ENCODE measurements around the gene CD300LB. TPM values are rescaled to one million over a fixed set of nuclear protein-coding genes. Genes with fewer than 3 reads are reported as not detected.
"Not testable (repeated sequence)": the region's sequence is repeated elsewhere in the genome, so short reads cannot be mapped to it uniquely, and the experiment has no call there.

CD300LB gene
- total and polyA plus RNA-seq, 2 experiments from 2014 or later: not detected

- Histone ChIP-seq H2AFZ (no peak overlapping the region), H3F3A (ENCODE audit: insufficient read depth) (peaks cover 36% of the 10 kb centered on the region), H3K4me2 (ENCODE audit: unreplicated experiment) (peak overlapping the region; percentile 80), H3K4me1 (ENCODE audit: insufficient read depth) (peaks cover 18% of the 10 kb centered on the region), H3K27ac (peak overlapping the region; percentile 98), H3K9ac (peak overlapping the region; percentile 82), H3K27me3 (replicated peaks; ENCODE audit: insufficient read depth) (no peaks in the 10 kb centered on the region), H3K4me3 (no peak overlapping the region), H3K36me3 (ENCODE audit: low read depth) (no peaks in the 10 kb centered on the region), H3K79me2 (ENCODE audit: insufficient read depth) (no peaks in the 10 kb centered on the region), H3K9me2 (ENCODE audit: insufficient read depth) (no peaks in the 10 kb centered on the region), H4K20me1 (ENCODE audit: insufficient read depth) (no peaks in the 10 kb centered on the region), H3K9me3 (ENCODE audit: low read depth) (no peaks in the 10 kb centered on the region)
- 20 to 21% methylated on average over 7 of the region's 7 CpGs for WGBS, 2 experiments (ENCODE audit: low coverage in 1 of 2, low lambda C conversion rate in 2 of 2, missing lambda C conversion rate in 2 of 2)
- peak; percentile 94 for DNase-seq
- in situ Hi-C loops (cut with MboI): no loop called here
- TF ChIP-seq EZH2phosphoT487 (IDR thresholded peaks at IDR 0.05; ENCODE audit: insufficient read depth, low read depth): no peak
- no peak for TF ChIP-seq EZH2 (IDR thresholded peaks at IDR 0.05; ENCODE audit: insufficient read depth, poor library complexity, severe bottlenecking)
These were observed 18.6 kb downstream of the CD300LB start for GRCh38 chr17:74512624-74513091.

- Histone ChIP-seq H3K9me2 (ENCODE audit: insufficient read depth) (no peaks in the 10 kb centered on the region), H3K4me1 (ENCODE audit: insufficient read depth) (peaks cover 18% of the 10 kb centered on the region), H3K27ac (peak overlapping the region; percentile 98), H3K27me3 (replicated peaks; ENCODE audit: insufficient read depth) (no peaks in the 10 kb centered on the region), H3K4me2 (ENCODE audit: unreplicated experiment) (peak overlapping the region; percentile 80), H3K4me3 (no peak overlapping the region), H3K79me2 (ENCODE audit: insufficient read depth) (no peaks in the 10 kb centered on the region), H3K36me3 (ENCODE audit: low read depth) (no peaks in the 10 kb centered on the region), H3K9me3 (ENCODE audit: low read depth) (no peaks in the 10 kb centered on the region), H4K20me1 (ENCODE audit: insufficient read depth) (no peaks in the 10 kb centered on the region), H3K9ac (peak overlapping the region; percentile 82), H3F3A (ENCODE audit: insufficient read depth) (peaks cover 36% of the 10 kb centered on the region), H2AFZ (peak overlapping the region; percentile 15; the same call in 1 of the 2 replicates)
- TF ChIP-seq EZH2 (IDR thresholded peaks at IDR 0.05; ENCODE audit: insufficient read depth, poor library complexity, severe bottlenecking) (no peak), EZH2phosphoT487 (IDR thresholded peaks at IDR 0.05; ENCODE audit: insufficient read depth, low read depth) (no peak)
- 33 to 39% methylated on average over 2 of the region's 2 CpGs for WGBS, 2 experiments (ENCODE audit: low coverage in 1 of 2, low lambda C conversion rate in 2 of 2, missing lambda C conversion rate in 2 of 2)
- DNase-seq: peak; percentile 94
- in situ Hi-C loops (cut with MboI): no loop called here
These were observed 19.2 kb downstream of the CD300LB start for GRCh38 chr17:74512036-74512435.

DNA sequence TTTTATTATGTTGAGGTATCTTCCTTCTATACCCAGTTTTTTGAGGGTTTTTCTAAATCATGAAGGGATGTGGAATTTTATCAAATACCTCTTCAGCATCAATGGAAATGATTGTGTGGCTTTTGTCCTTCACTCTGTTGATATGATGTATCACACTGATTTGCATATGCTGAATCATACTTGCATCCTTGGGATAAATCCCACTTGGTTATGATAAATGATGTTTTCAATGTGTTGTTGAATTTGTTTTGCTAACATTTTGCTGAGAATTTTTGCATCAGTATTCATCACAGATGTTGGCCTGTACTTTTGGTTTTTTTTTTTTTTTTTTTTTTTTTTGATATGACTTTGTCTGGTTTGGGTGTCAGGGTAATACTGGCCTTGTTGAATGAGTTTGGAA lies 23.1 kb downstream of the CD300LB start:
- DNase-seq: no peak
- H4K20me1 ChIP-seq (ENCODE audit: insufficient read depth): no peaks in the 10 kb centered on the region
- H3K4me2 ChIP-seq (ENCODE audit: unreplicated experiment): no peak overlapping the region
- H3F3A ChIP-seq (ENCODE audit: insufficient read depth): peaks cover 19% of the 10 kb centered on the region
- H3K36me3 ChIP-seq (ENCODE audit: low read depth): no peaks in the 10 kb centered on the region
- TF ChIP-seq EZH2phosphoT487 (IDR thresholded peaks at IDR 0.05; ENCODE audit: insufficient read depth, low read depth): no peak
- no peak for TF ChIP-seq EZH2 (IDR thresholded peaks at IDR 0.05; ENCODE audit: insufficient read depth, poor library complexity, severe bottlenecking)
- H3K4me1 ChIP-seq (ENCODE audit: insufficient read depth): peaks cover 18% of the 10 kb centered on the region
- in situ Hi-C loops (cut with MboI): no loop called here
- H3K4me3 ChIP-seq: no peak overlapping the region
- H3K79me2 ChIP-seq (ENCODE audit: insufficient read depth): no peaks in the 10 kb centered on the region
- H3K9me3 ChIP-seq (ENCODE audit: low read depth): no peaks in the 10 kb centered on the region
- H3K27me3 ChIP-seq (replicated peaks; ENCODE audit: insufficient read depth): no peaks in the 10 kb centered on the region
- no peak overlapping the region for H3K27ac ChIP-seq
- no peak overlapping the region for H3K9ac ChIP-seq
- no peak overlapping the region for H2AFZ ChIP-seq
- no peaks in the 10 kb centered on the region for H3K9me2 ChIP-seq (ENCODE audit: insufficient read depth)

- peak; percentile 36 for DNase-seq
- H3K9ac ChIP-seq; H3K9me2 ChIP-seq (ENCODE audit: insufficient read depth); H3K36me3 ChIP-seq (ENCODE audit: low read depth); H3K27me3 ChIP-seq (replicated peaks; ENCODE audit: insufficient read depth); H3K27ac ChIP-seq; in situ Hi-C loops (cut with MboI); H3K9me3 ChIP-seq (ENCODE audit: low read depth); H4K20me1 ChIP-seq (ENCODE audit: insufficient read depth); H3K4me1 ChIP-seq (ENCODE audit: insufficient read depth); H3K79me2 ChIP-seq (ENCODE audit: insufficient read depth); H3K4me2 ChIP-seq (ENCODE audit: unreplicated experiment); H3F3A ChIP-seq (ENCODE audit: insufficient read depth); H2AFZ ChIP-seq; H3K4me3 ChIP-seq: not testable (repeated sequence)
- 55 to 58% methylated on average over 5 of the region's 5 CpGs for WGBS, 2 experiments (ENCODE audit: low coverage in 1 of 2, low lambda C conversion rate in 2 of 2, missing lambda C conversion rate in 2 of 2)
These were observed 27.3 kb downstream of the CD300LB start for GRCh38 chr17:74503949-74504348.

GRCh38 chr17:74502861-74503260 lies 28.4 kb downstream of the CD300LB start:
- in situ Hi-C loops (cut with MboI): no loop called here
- no peaks in the 10 kb centered on the region for H3K9me2 ChIP-seq (ENCODE audit: insufficient read depth)
- no peak overlapping the region for H3K27ac ChIP-seq
- no peaks in the 10 kb centered on the region for H3K27me3 ChIP-seq (replicated peaks; ENCODE audit: insufficient read depth)
- no peaks in the 10 kb centered on the region for H3F3A ChIP-seq (ENCODE audit: insufficient read depth)
- H3K36me3 ChIP-seq (ENCODE audit: low read depth): no peaks in the 10 kb centered on the region
- no peak overlapping the region for H3K9ac ChIP-seq
- no peak overlapping the region for H2AFZ ChIP-seq
- no peak for DNase-seq
- H3K9me3 ChIP-seq (ENCODE audit: low read depth): no peaks in the 10 kb centered on the region
- H3K4me1 ChIP-seq (ENCODE audit: insufficient read depth): no peaks in the 10 kb centered on the region
- H4K20me1 ChIP-seq (ENCODE audit: insufficient read depth): no peaks in the 10 kb centered on the region
- H3K79me2 ChIP-seq (ENCODE audit: insufficient read depth): no peaks in the 10 kb centered on the region
- WGBS, 2 experiments (ENCODE audit: low coverage in 1 of 2, low lambda C conversion rate in 2 of 2, missing lambda C conversion rate in 2 of 2): 62 to 76% methylated on average over 6 of the region's 6 CpGs
- TF ChIP-seq EZH2 (IDR thresholded peaks at IDR 0.05; ENCODE audit: insufficient read depth, poor library complexity, severe bottlenecking) (no peak), EZH2phosphoT487 (IDR thresholded peaks at IDR 0.05; ENCODE audit: insufficient read depth, low read depth) (no peak)
- no peak overlapping the region for H3K4me2 ChIP-seq (ENCODE audit: unreplicated experiment)
- no peak overlapping the region for H3K4me3 ChIP-seq
